ENCODE measurements around the gene INPP5K. TPM values are rescaled to one million over a fixed set of nuclear protein-coding genes. Genes with fewer than 3 reads are reported as not detected.
A peak's percentile ranks its signal among the peaks of the same experiment; 100 is the strongest.
"Not testable (repeated sequence)": the region's sequence is repeated elsewhere in the genome, so short reads cannot be mapped to it uniquely, and the experiment has no call there.

The INPP5K gene
- total RNA-seq, 1 donor from 2014 or later: 19.4 TPM

- no peak for TF ChIP-seq CTCF (conservative IDR thresholded peaks at IDR 0.05)
- Mint-ChIP-seq H3K27me3 (ENCODE audit: low read depth) (no peaks in the 10 kb centered on the region), H3K9me3 (no peaks in the 10 kb centered on the region), H3K4me3 (peak overlapping the region; percentile 99), H3K27ac (ENCODE audit: unreplicated experiment) (peak overlapping the region; percentile 55), H3K4me1 (peaks cover 35% of the 10 kb centered on the region), H3K36me3 (ENCODE audit: low read depth) (peaks cover 1% of the 10 kb centered on the region)
- DNase-seq (ENCODE audit: low read depth, low spot score): no peak
Measured at GRCh38 chr17:1454541-1454940, 61.9 kb downstream of the INPP5K start.

GRCh38 chr17:1453694-1454093, 62.7 kb downstream of the INPP5K start:
- not testable (repeated sequence) for H3K36me3 Mint-ChIP-seq (ENCODE audit: low read depth); H3K9me3 Mint-ChIP-seq; H3K27ac Mint-ChIP-seq (ENCODE audit: unreplicated experiment)

GRCh38 chr17:1452836-1453235, 63.6 kb downstream of the INPP5K start:
- no peak for TF ChIP-seq CTCF (conservative IDR thresholded peaks at IDR 0.05)
- H3K36me3 Mint-ChIP-seq (ENCODE audit: low read depth): peaks cover 9% of the 10 kb centered on the region
- no peaks in the 10 kb centered on the region for H3K27me3 Mint-ChIP-seq (ENCODE audit: low read depth)
- H3K27ac Mint-ChIP-seq (ENCODE audit: unreplicated experiment): no peak overlapping the region
- H3K4me1 Mint-ChIP-seq: peaks cover 43% of the 10 kb centered on the region
- no peaks in the 10 kb centered on the region for H3K9me3 Mint-ChIP-seq
- no peak for DNase-seq (ENCODE audit: low read depth, low spot score)
- peak overlapping the region; percentile 72 for H3K4me3 Mint-ChIP-seq

More at GRCh38 chr17:1453694-1454093, 62.7 kb downstream of the INPP5K start:
- not testable (repeated sequence) for DNase-seq (ENCODE audit: low read depth, low spot score); H3K27me3 Mint-ChIP-seq (ENCODE audit: low read depth)
- Mint-ChIP-seq H3K4me1 (peaks cover 43% of the 10 kb centered on the region), H3K4me3 (peak overlapping the region; percentile 72)

GRCh38 chr17:1450261-1450660, 66.2 kb downstream of the INPP5K start:
- H3K36me3 Mint-ChIP-seq (ENCODE audit: low read depth); H3K4me3 Mint-ChIP-seq; H3K27me3 Mint-ChIP-seq (ENCODE audit: low read depth); DNase-seq (ENCODE audit: low read depth, low spot score); H3K9me3 Mint-ChIP-seq; H3K27ac Mint-ChIP-seq (ENCODE audit: unreplicated experiment): not testable (repeated sequence)
- H3K4me1 Mint-ChIP-seq: peaks cover 37% of the 10 kb centered on the region

GRCh38 chr17:1449412-1449967, 66.9 kb downstream of the INPP5K start:
- peaks cover 32% of the 10 kb centered on the region for H3K4me1 Mint-ChIP-seq
- no peaks in the 10 kb centered on the region for H3K27me3 Mint-ChIP-seq (ENCODE audit: low read depth)
- peak overlapping the region; percentile 32 for H3K4me3 Mint-ChIP-seq
- no peak for TF ChIP-seq CTCF (conservative IDR thresholded peaks at IDR 0.05)
- H3K36me3 Mint-ChIP-seq (ENCODE audit: low read depth): peaks cover 9% of the 10 kb centered on the region
- H3K9me3 Mint-ChIP-seq: no peaks in the 10 kb centered on the region
- H3K27ac Mint-ChIP-seq (ENCODE audit: unreplicated experiment): no peak overlapping the region
- no peak for DNase-seq (ENCODE audit: low read depth, low spot score)

- no peak for DNase-seq (ENCODE audit: low read depth, low spot score)
- Mint-ChIP-seq H3K4me1 (peaks cover 16% of the 10 kb centered on the region), H3K27me3 (ENCODE audit: low read depth) (no peaks in the 10 kb centered on the region), H3K4me3 (no peak overlapping the region), H3K36me3 (ENCODE audit: low read depth) (peaks cover 9% of the 10 kb centered on the region), H3K9me3 (no peaks in the 10 kb centered on the region), H3K27ac (ENCODE audit: unreplicated experiment) (peak overlapping the region; percentile 83)
- no peak for TF ChIP-seq CTCF (conservative IDR thresholded peaks at IDR 0.05)
Measured at GRCh38 chr17:1447052-1447451, 69.4 kb downstream of the INPP5K start.

All from neural crest cell (in vitro differentiated cells).